HUDEP-2 (cell line): ENCODE data around the gene DOC2A.

Experiments used
- DNase-seq, 76 experiments: peaks; one replicate each; lab custom pipeline; 2025; ENCODE audit not compliant: unreplicated experiment in 76 of 76; lab: John Stamatoyannopoulos, UW

The DOC2A gene

DNA sequence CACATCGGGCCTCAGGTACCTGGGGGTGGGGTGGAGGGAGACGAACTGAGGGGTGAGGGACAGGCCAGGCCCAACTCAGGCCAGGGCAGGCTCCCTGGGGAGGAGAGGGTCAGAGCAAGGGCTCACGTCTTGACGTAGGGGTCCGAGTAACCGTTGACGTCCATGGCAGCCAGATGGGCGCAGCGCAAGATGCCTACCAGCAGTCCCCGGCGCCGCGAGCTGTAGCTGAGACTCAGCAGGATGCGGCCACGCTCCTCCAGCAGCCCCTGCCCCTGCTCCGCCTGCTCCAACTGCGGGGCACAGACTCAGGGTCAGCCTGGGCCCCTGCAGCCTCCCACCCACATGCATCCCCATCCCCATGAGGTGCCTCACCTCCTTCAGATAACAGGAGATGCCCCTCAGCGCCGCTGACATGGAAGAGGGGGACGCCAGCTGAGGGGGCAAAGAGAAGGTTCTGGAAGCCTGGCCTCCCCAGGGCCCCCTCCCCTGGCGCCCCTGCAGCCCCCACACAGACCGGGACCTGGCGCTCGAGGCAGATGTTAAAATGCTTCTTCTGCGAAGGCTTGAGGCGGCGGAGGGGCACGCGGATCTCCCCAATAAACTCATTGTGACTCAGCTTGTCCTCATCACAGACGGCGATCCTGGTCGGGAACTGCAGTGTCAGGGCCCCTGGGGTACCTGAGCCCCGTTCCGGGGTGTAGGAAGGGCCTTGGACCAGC lies 4.0 kb downstream of the DOC2A start:
- DNase-seq: no peak

DNA sequence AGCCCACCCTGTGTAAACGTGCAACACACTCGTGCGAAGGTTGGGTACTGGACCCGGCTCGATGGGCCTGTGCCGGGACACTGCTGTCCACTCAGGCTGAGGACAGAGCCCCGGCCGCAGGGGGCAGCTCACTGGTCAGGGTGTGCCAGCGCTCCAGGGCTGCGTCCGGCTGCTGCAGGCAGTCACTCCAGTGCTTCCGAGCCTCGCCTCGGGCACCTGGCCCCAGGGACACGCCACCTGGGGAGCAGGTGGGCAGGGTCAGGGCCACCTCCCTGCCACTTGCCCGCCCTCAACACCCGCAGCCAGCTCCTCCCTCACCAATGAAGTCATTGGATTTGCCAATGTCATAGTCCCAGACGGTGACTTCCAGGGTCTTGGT lies 4.7 kb downstream of the DOC2A start:
- DNase-seq: no peak

DNA sequence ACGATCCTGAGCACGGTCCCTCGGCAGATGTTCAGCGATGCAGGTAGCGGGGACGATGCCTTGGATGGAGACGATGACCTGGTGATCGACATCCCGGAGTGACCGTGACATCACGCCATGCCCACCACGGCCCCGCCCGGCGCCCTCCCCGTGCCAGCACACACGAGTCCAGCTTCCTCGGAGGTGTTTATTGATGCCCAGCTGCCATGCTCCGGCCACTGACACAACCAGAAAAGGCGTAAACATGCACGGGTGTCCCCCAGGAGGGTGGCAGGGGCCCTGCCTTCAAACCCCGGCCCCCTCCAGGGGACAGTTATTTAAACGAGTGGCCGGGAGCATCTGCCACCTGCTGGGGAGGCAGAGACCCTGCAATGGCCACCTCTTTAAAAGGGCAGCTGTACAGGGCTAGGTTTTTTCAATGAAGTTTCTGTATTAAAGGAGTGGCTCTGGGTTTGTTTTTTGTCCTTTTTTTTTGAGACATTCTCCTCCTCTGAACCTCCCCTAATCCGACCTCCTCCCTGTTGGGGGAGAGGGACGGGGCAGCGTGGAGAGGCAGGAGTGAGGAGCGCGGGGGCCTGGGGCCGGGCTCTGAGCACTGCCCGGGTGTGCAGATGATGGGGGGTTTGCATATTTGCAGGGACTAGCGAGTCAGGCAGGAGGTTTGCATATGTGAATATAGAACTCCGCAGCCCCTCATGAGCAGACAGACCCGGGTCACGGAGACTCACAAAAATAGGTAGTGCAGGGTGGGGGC lies 5.3 kb downstream of the DOC2A start:
- peak in 31 of 76 experiments; percentile 7 to 39 (median 24) for DNase-seq

DNA sequence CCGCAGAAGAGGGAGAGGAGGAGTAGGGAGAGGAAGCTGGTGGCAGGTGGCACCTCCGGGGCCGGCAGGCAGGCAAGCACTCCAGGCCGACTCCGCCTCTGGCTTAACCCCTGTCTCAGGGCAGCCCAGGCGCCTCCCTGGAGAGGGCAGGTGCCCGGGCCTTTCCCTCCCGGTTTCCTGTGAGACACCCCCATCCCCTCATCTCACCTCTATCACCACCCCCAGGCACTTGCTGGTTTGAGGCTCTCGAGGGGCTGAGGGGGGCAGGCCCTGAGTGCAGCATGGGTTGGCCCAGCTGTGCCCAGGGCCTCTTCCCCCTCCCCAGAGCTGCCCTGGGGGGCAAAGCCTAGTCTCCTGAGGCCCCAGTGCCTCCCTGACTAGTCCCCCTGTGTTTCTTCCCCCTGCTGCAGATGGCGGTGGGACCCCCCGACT lies 6.0 kb downstream of the DOC2A start:
- no peak for DNase-seq

DNA sequence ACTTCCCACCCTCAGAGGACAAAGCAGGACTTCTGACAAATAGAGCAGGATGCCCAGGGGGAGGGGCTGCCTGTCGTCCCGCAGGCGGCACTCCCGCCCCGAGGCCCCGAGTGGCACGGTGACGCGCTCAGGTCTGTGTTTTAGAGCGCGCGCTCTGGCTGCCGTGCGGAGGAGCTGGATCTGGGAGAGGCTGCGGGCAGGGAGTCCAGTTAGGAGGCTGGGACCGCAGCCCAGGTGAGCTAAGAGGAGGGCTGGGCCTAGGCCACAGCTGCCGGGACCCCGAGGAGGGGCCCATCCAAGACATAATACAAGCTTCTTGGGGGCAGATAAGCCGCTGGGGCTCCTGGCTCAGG lies 6.4 kb downstream of the DOC2A start:
- peak in 1 of 76 experiments; percentile 6 for DNase-seq

DNA sequence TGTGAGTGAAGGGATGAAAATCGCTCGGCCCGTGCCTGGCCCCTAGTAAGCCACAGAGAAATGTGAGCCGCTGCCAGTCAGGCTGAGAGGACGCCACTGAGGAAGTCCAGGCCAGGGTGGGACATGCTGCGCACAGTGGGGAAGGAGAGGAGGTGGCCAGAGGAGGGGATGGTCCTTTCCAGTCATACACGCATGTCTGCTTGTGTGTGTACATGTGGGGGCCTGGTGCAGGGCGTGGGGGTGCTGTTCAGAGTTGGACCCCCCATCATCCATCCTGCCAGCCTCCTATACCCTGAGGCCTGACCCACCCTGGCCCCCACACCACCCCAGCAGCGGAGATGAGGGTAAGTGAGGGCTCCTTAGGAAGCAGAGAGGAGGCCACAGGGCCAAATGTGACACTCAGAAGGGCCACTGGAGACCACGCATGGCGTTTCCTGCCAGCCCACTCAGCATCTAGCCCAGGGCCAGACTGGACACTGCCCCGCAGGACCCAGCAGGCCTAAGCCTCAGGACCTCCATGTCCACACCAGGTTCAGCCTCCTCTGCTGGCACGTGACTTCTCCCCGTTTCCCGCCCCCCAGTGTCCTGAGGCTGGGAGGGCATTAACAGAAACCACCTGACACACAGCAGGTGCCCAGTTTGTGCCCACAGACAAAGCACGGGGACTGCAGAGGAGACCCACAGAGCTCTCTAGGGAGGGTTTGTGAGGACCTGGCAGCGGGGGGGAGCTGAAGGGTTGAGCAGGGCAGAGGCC lies 7.0 kb downstream of the DOC2A start:
- DNase-seq: no peak

DNA sequence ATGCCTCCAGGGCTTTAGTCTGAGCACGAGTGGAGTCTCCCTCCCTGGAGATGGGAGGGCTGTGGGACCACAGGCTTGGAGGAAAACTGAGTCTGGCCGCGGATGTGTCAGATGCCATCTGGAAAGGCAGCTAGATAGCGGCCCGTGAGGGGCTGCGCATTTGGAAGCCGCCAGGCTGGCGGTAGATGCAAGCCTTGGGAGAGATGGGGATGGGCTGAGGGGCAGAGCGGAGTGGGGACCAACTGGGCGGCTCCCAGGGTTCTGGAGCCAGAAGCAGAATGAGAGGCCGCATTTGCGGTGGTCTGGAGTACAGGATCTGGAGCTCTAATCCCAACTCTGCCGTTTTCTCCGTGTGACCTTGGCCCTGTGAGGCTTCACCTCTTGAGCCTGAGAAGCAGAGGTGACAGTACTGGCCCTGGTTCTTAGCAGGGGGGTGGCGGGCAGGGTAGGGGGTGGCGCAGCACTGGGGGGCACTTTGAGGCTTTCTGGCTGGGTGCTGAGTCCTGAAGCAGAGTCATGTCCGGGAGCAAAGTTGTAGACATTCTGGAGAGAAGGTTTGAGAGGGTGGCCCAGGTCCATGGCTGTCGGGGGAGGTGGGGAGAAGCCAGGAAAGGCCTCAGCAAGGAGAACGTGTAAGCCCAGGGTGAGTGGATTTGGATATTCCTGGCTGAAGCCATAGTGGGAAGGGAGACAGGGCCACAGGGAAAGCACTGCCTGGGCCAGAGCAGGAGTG lies 8.0 kb downstream of the DOC2A start:
- DNase-seq: no peak

DNA sequence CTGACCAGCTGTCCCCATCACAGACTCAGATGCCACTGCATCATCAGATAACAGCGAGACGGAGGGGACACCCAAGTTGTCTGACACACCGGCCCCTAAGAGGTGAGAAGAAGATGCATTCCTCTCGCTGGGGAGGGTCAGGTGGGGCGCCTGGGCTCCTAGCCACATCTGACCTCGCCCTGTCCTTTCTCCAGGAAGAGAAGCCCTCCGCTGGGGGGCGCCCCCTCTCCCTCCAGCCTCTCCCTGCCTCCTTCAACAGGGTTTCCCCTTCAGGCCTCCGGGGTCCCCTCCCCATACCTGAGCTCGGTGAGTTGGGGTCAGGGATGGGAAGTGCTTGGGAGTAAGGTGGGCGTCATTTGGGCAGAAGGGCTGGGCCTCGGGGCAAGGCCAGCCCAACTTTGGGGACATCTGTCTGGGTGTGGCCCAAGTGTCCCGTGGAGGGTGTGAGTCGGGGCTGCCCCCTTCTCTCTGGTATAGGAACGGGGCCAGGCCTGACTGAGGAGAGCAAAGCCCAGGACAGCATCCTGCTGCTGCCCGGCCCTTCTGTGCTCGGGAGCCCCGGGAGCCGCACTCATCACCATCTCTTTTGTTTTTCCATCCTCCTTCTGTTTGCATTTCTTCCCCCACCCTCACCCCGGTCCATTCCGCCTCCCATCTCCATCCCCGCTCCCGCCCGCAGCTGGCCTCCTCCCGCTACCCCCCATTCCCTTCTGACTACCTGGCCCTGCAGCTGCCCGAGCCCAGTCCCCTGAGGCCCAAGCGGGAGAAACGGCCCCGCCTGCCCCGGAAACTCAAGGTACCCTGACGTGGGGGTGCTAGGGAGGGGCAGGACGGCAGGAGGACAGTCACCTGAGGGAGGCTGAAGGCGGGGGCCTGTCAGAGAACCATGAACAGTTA lies 9.8 kb downstream of the DOC2A start:
- DNase-seq: no peak

DNA sequence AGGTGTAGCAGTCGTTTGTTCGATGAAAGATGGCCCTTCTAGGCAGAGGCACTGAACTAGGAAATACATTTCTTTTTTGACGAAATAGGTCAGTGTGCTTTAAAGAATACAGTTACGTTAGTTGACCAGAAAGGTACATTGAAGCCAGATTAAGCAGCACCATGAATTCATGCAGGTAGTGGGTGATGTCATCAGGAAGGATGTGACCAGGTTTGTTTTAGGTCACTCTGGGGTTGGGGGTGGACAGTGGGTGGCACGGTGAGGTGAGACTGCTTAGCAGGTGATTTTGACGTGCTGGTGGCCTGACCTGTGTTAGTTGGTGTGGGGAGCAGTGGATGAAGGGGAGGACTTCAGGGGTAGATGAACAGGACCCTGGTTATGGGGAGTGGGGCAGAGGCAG lies 11.2 kb downstream of the DOC2A start:
- DNase-seq: no peak

DNA sequence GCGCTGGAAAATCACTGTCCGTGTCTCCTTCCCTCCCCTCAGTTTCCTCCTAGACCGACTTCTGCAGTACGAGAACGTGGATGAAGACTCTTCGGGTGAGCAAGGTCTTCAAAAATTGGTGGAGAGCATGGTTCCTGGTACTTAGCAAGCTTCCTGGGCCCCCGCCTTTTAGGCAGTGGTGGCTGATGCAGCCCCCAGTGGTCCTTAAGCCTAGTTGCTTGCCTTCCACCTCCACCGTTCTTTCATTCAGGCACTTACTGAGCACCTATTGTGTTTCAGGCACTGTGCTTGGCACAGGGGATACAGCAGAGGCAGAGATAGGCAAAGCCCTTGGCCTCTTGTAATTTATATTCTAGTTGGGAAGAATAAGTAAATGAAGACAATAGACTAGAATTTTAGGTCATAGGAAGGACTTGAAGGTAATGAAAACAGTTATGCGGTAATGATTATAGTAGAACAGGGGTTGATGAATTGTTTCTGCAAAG lies 14.0 kb downstream of the DOC2A start:
- peak in 1 of 76 experiments; percentile 4 for DNase-seq

DNA sequence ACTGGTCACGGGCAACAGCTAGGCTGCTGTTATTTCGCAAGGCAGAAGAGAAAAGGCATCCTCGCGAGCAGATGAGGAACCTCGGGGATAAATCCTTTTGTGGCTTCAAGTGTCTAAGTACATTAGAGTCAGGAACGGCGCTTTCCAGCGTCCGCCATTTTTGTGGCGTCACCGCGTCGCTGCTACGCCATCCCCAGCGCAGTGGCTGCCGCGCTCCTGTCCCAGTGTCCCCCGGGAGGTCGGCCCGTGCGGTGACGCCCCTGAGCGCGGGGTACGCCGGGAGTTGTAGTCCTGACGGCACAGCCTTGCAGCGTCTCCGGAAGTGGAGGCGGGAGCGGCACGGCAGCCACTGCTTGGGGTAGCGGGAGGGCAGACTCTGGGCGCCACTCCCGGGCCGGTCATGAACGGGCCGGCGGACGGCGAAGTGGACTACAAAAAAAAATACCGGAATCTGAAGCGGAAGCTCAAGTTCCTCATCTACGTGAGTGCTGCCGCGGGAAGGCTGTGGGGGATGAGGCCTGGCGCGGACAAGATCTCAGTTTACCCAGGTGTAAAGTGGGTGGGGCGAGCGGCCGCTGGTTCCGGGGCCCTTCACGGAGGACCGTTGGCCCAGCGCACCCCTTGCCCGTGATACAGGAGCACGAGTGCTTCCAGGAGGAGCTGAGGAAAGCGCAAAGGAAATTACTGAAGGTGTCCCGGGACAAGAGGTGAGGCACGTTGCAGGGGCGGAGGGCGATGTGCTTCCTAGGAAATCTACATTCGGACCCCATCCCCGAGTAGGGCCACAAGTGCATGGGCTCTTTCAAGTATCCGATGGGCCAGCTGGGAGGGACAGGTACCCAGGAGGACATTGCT lies 14.7 kb downstream of the DOC2A start, which contains the start of gene INO80E:
Gene INO80E (plus strand): TSS at position 331 of the 855 bp plus-strand sequence. CDS start 70 bp downstream, at position 401.
- peak in 75 of 76 experiments; percentile 20 to 98 (median 95) for DNase-seq

DNA sequence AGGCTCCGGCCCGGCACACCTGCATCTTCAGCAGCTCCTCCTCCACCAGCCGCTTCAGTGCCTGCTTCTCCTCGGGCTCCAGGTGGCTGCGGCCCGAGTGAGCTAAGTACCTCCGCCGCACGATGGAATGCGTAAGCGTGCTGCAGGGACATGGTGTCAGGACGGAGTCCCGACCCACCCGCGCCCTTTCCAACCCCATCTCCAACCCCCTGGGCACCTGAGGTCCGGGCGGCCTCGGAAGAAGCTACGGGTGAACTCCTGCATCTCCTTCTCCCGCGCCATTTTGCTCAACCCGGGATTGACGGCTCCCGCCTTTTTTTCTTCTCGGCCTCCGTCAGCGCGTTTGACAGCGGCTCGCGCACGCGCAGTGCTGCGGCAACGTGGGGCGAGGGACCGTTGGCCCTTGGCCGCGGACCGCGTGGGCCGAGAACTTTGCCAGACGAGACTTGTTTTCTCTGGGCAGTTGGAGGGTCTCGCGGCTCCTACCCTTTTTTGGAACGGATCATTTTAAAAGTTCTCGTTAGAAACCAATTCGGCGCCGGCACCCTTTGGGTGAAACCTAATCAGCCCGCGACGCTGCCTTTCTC lies 15.4 kb downstream of the DOC2A start, which contains the start of gene HIRIP3:
Gene HIRIP3 (minus strand): TSS at position 294 of the 587 bp plus-strand sequence. CDS start 12 bp downstream, at position 282.
- DNase-seq: peak in 73 of 76 experiments; percentile 22 to 92 (median 76)

DNA sequence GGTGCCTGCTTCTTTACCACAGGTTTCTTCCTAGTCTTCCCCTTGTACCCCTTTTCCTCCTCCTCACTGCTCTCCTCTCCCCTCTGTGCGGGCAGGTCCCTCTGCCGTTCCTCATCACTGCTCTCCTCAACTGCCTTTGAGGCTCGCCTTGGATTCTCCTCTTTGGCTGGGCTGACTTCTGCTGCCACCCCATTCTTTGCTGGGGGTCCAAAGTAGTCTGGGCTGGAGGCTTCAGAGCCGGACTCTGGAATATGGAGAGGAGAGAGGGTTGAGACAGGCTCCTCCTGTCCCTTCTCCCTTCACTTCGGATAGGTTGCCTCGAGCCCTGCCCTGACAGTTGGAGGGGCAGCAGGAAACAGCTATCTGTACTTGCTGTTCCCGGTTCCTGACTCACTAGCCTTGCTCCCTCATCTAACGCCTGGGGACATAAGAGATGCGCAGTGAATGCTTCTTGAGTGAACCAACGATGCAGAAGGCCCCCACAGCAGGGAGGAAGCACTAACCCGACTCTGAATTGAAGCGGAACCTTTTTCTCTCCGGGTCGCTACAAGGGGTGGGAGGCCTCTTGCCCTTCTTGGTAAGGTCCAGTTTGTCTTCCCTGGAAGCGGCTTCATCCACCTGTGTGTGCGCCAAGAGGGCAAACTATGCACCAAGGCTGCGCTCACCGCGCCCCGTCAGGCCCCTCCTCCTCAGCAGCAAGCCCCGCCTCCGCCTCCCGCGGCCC lies 16.1 kb downstream of the DOC2A start:
- peak in 46 of 76 experiments; percentile 12 to 74 (median 57) for DNase-seq

DNA sequence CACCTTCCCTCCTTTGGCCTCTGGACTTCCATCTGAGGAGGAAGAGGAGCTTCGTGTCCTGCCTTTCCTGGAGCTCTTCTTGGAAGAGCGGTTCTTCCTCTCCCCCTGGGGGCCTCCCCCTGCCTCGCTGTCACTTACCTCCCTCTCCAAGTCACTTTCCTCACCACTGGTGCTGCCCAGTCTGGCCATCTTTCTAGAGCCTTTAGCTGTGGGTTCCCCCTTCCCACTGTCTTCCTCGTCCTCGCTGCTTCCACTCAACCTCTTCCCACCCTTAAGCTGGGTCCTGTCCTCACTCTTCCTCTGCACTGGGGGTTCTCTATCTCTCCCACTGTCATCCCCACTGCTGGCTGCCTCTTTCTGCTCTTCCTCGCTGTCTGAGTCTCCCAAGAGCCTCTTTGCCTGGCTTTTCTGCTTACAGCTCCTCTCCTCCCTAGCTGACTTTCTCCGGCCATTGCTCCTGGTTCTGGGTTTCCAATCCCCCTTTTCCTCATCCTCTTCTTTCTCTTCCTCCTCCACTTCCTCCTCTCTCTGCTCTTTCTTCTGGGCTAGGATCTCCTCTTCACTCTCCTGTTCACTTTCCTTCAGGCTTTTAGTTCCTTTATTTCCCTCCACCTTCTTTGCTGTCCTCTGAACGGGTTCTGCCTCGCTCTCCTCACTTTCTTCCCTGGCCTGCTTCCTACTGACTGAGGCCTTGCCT lies 16.8 kb downstream of the DOC2A start:
- no peak for DNase-seq

DNA sequence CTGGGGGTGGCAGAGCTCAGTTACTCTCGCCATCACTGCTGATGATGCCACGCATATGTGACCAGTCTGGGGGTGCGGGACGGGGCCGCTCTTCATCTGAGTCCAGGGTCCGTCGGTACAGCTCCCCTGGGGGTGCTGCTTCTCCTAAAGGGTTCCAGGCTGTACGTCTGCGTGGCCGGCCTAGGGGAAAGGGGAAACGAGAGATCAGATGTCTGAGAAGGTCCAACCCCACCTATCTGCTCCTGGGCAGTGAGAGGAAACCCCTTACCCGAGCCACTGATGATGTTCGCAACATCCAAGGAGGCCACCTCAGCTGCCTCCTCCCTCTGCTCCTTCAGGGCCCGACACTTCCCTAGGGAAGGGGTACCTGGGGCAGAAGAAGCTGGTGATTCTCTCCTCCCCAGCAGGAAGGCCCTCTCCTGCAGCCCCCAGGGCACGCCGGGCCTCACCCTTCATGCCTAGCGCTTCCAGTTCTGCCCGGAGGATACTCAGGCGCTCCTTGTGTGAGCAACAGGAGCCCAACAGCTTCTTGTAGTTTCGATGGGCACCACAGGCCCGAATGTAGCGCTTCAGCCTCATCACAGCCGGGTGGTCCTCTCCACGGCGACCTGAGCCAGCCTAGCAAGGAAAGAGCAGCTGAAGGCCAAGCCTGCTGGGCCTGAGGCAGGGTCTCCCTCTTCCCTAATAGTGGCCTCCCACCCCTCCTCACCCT lies 17.5 kb downstream of the DOC2A start:
- DNase-seq: no peak

DNA sequence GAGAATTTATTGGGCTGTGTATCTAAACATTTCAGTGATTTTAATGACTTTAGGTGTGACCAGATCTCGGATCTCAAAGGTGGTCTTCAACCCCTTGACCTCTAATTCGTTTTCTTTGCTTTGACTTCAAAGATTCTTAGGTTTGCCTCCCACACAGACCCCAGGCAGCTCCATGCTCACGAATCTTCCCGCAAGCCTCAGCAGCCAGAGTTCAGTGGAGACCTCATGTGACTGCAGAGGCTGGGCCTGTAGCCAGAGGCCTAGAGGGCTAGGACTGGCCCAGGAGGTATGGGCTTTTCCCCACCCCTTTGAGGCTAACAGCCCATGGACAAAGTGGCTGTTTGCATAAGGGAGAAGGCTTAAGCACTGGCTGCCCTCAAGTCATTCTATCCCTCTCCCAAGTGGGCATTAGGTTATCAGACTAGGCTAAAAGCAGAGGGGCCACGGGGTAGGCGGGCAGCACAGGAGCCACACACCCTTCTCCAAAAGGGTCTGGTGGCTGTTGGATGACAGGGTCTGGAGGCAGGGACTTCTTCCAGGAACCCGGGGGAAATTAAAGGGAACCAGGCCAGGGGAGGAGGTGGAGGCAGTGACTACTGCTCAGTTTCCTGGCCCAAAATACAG lies 18.4 kb downstream of the DOC2A start:
- DNase-seq: peak in 32 of 76 experiments; percentile 6 to 72 (median 36)
